DMS153 (cell line): ENCODE data around the gene C2orf68.
A peak's percentile ranks its signal among the peaks of the same experiment; 100 is the strongest.
"Not testable (repeated sequence)": the region's sequence is repeated elsewhere in the genome, so short reads cannot be mapped to it uniquely, and the experiment has no call there.

Experiments
- DNase-seq: peaks from one replicate; lab custom pipeline; 2025; lab: John Stamatoyannopoulos, UW

The C2orf68 gene

DNA sequence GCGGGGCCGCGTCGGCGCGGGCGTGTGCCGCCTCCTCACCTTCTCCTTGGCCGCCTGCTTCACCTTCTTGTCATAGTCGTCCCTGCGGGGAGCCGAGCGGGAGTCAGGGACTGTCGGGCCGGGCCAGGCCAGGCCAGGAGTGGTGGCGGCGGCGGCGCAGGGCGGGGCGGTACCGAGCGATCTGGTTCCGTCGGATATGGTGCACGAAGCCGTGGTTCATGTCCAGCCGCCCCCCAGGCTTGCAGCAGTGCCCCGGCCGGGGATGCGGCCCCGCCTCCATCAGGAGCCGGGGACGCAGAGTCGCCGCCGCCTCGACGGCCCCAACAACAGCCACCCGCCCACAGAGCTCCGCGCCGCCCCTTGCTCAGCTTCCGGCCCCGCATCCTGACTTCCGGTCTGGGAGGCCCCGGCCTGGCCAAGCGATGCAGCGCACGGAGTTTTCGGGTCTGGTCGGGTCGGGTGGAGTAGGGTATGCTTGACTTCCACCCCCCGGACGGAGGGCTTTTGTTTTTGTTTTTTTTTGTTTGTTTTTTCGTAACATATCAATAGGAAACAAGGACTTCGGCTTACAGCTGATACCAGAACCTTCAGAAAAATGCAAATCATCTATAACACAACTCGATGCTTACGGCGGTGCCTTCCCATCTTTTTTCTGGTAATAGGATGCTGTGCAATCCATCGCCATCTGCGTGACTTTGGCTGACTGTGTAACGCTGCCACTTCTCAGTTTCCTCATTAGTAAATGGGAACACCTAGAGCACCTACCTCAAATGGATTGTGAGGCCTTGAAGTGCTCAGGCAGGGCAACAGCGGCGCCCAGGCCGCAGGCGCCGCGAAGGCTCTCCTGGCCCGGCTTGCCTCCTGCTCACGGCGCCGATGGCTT, at the start of gene C2orf68:
Gene C2orf68 (minus strand): TSS at position 362 of the 883 bp plus-strand sequence. CDS start 82 bp downstream, at position 280.
- DNase-seq: peak; percentile 78

DNA sequence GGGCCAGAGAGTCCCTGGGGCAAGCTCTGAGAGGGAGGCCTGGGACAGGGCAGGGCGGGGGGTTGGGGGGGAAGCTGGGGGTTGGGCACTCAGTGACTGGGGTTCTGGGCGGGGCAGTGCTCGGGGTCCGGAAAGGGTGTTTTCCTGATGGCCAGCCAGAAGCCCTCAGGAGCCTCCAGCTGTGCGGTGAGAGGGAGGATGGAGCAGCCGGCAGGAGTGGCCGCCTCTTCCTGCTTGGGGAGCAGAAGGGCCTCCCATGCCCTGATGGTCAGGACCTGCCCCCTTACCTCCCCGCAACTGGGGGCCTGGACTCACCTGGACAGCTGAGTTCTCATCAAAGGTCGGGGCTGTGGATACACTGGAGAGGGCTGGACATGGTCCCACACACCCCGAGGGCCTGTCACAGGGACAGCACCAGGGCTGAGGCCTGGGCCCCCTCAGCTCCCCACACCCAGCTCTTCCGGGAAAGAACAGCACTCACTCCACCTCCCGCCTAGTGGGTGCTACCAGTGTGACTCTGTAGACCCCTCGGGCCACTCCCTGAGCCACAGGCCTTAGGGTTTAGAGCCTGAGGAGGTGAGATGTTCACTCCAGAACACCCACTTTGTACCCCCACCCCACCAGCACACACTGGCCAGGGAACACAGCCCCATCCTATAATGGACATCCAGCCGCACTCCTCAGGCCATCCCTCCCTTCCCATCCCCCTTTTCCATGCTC, 49.4 kb upstream of the C2orf68 start:
- DNase-seq: no peak

GRCh38 chr2:85660725-85661124, 48.9 kb upstream of the C2orf68 start:
- no peak for DNase-seq

DNA sequence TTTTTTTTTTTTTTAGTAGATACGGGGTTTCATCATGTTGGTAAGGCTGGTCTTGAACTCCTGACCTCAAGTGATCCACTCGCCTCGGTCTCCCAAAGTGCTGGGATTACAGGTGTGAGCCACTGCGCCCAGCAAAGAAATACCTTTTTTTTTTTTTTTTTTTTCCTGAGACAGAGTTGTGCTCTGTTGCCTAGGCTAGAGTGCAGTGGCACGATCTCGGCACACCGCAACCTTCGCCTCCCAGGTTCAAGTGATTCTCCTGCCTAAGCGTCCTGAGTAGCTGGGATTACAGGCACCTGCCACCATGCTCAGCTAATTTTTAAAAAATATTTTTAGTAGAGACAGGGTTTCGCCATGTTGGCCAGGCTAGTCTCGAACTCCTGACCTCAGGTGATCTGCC, 48.4 kb upstream of the C2orf68 start:
- DNase-seq: not testable (repeated sequence)

GRCh38 chr2:85659324-85659981, 47.6 kb upstream of the C2orf68 start:
- no peak for DNase-seq

GRCh38 chr2:85657399-85657798, 45.5 kb upstream of the C2orf68 start:
- DNase-seq: not testable (repeated sequence)

- DNase-seq: no peak
Measured at GRCh38 chr2:85656468-85656867, 44.6 kb upstream of the C2orf68 start.

DNA sequence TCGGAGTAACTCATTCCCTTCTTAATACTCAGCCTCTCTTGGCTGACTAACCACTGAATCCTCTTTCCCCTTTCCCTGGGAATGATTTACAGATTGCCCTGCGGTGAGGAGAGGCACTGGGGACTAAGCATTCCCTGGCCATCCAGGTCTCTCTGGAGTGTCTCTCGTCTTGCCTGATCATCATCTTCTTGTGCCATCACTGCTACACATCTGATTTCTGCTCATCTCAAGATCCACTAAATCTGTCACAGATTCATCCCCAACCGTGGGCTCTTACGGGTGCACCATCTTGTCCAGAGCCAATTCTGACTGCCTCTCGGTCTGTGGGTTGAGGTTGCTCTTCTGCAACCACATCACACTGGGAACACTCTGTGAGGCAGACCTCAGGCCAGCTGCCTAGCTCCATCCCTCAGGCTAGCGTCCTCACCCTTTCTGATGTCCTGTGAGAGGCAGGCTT, 44.1 kb upstream of the C2orf68 start:
- DNase-seq: no peak

- DNase-seq: no peak
Measured at GRCh38 chr2:85653996-85654395, 42.1 kb upstream of the C2orf68 start.

- no peak for DNase-seq
Measured at GRCh38 chr2:85652056-85652455, 40.2 kb upstream of the C2orf68 start.

DNA sequence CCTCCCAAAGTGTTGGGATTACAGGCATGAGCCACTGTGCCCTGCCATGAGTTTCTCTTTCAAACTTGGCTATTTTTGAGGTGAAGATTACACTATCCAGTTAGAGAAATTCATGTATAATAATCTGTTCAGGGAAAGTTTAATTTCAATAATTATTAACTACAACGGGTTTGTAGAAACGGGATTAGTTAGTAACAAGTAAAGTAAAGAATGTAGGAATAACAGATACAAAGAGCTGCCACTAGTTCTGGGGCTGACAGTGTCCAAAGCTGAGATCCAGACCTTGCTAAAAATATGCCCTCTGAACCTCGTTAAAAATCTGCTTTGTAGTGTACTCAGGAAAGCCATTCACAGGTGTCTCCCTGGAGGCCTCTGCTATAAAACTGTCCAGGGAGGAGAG, 39.2 kb upstream of the C2orf68 start:
- DNase-seq: no peak

DNA sequence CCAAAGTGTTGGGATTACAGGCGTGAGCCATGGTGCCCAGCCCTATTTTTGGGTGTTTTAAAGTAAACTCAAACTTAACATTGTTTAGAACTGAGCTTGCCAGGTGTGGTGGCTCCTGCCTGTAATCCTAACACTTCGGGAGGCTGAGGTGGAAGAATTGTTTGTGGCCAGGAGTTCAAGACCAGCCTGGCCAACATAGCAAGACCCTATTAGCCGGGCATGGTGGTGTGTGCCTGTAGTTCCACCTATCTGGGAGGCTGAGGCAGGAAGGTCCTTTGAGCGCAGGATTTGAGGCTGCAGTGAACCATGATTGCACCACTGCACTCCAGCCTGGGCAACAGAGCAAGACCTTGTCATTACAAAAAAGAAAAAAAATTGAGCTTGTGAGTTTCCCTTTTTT, 38.6 kb upstream of the C2orf68 start:
- no peak for DNase-seq

DNA sequence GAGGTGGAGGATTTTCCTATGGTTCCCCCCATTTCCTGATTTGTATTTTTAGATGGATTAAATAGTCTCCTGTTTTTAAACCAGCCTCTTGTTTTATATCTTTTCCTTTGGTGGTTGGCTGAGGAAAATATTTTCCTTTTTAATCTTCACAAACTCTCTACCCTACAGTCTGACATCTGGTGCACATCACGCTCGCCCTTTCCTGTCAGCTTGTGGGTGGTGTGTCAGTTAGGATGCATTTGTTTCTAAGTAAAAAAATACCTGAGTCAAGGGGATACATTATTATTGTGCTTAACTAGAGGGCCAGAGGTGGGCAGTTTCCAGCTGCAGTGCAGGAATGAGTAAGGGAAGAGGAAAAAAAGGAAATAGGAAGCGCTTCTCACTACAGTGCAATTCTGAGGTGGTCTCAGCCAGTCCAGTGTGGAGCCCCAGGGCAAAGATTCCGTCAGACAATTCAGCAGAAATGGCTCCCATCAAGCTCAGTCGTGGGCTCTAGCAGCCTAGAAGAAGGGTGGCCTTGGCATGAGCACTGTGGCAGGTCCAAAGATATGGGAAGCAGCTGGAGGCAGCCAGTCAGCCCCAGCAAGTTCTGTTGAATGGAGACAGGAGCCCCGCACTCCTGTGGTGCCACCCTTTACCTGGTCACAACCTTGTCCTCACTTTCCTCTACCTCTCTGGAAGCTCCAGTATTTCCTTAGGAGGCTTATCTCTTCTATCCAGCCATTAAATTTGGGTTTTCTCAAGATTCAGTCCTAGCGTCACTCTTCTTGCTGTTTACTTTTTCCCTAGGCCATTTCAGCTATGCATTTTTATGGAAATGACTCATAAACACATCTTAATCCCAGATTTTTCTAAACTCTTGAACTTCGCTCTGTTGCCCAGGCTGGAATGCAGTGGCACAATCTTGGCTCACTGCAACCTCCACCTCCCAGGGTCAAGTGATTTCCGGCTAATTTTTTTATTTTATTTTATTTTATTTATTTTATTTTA, 37.6 kb upstream of the C2orf68 start:
- DNase-seq: no peak

GRCh38 chr2:85648619-85649018, 36.8 kb upstream of the C2orf68 start:
- no peak for DNase-seq

DNA sequence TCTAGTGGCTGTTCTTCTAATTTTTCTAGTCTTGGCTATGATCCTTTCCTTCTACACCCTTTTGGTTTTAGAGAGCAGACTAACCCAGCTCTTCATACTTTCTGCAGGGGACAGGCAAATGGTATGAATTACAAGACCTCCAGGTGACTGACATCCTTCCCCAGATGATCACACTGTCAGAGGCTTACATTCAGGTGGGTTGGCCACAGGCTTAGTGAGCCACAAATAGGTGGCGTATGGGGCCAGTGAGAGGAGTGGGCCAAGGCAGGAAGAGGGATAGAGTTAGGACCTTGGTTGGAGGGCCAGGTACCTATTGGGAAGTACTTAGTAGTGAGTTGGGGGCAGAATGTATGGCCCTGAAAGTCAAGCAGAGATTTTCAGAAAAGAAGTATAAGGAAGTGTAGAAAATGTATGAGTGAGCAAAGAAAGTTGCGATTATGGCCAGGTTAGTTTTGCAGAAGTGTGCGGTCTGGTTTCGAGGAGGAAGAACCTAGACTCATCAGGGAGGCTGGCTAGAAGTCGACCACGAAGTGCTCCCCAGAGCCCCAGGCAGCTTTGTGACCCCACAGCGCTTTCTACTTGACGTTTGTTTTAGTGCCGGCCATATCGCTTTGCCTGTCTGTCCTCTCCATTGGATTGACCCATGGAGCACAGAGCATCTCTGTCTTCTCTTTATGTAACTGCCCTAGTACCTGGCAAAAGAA, 36.1 kb upstream of the C2orf68 start:
- no peak for DNase-seq

GRCh38 chr2:85646166-85646565, 34.3 kb upstream of the C2orf68 start:
- DNase-seq: no peak

DNA sequence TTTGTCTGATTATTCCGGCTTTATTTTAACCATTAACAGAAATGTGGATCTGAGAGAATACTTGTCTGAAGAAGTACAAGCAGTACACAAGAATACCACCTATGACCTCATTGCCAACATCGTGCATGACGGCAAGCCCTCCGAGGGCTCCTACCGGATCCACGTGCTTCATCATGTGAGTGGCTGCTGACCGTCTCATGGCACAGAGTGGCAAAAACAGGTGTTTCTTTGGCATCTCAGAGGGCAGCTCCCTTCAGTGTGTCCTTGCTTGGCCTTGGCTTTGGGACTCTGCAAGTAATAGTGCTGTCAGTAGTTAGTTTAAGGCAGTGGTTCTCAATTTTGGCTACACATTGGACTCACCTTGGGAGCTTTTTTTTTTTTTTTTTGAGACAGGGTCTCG, 33.0 kb upstream of the C2orf68 start:
- no peak for DNase-seq

- no peak for DNase-seq
Measured at GRCh38 chr2:85642725-85643124, 30.9 kb upstream of the C2orf68 start.

DNA sequence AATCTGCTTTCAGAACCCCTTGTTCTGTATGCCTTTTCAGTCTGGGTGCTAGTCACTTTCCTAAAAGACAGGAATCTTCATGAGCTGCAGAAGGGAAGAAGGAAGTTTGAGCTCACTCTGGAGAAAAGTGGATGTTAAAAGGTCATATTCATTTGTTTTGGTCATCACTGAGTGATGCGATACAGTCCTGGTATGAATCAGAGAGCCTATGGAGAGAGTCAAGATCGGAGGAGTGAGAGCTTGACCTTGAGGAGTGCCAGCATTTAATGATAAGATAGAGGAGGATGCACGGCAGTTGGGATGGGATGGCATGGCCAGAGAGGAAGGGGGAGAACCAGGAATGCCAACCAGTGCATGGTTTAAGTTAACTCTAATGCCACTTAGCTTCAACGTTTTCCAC, 23.8 kb upstream of the C2orf68 start:
- DNase-seq: no peak

DNA sequence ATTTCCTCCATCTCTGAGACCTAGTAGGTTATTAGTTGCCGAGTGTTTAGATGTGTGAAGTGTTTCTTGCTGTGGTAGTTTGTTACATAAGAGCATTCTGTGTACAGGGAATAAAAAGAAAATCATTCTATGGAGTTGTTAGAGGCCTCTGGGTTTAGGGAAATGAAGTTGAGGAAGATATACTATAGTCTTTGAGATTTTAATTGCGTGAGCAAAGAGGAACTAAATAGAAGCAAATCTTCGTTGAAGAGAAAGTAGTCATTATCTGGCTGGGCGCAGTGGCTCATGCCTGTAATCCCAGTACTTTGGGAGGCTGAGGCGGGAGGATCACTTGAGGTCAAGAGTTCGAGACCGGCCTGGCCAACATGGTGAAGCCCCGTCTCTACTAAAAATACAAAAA, 23.1 kb upstream of the C2orf68 start:
- DNase-seq: no peak

DNA sequence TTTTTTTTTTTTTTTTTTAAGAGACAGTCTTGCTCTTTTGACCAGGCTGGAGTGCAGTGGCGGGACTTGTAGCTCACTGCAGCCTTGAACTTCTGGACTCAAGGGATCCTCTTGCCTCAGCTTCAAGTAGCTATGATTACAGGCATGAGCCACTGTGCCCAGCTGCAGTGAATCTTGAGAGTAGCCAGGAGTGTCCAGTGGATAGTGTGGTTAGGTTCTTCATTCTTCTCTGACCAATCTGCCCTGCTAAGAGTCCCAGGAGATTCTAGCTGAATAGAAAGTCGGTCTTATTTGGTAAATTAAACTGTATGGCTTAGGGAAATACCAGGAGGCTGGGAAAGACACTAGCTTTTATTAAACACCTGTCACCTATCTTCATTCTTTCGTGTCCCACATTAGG, 19.4 kb upstream of the C2orf68 start:
- no peak for DNase-seq
